Stomach (tissue), 9 donors: ENCODE results near the gene KCNJ4. TPM values are rescaled to one million over a fixed set of nuclear protein-coding genes. Genes with fewer than 3 reads are reported as not detected.

ENCODE experiments used
- DNase-seq, 2 donors: peaks; one replicate each; pipeline versions ENCODE4 v3.0.0 to v3.0.0-alpha.2; 2013 to 2019
- H3K27ac ChIP-seq, 5 donors: fragments of 200-600 bp in 4 of 5; sonication (generic) in 4 of 5; one replicate each; pipeline ENCODE4 v1.5.1; 2013 to 2019; ENCODE audit warnings: mild to moderate bottlenecking in 1 of 5, moderate library complexity in 1 of 5
- H3K27me3 ChIP-seq, 3 donors: fragments of 200-600 bp; sonication (generic); one replicate each; pipeline ENCODE4 v1.5.1; 2017 to 2019; ENCODE audit warnings: mixed run types in 1 of 3
- H3K36me3 ChIP-seq, 4 donors: fragments of 200-600 bp; sonication (generic); 1 replicate in 3 of 4; 2 replicates in 1 of 4; pipeline ENCODE4 v1.5.1; 2016 to 2019
- H3K4me1 ChIP-seq, 4 donors: fragments of 200-600 bp; sonication (generic); one replicate each; pipeline ENCODE4 v1.5.1; 2016 to 2019
- H3K4me3 ChIP-seq, 4 donors: fragments of 200-600 bp; sonication (generic) in 3 of 4; one replicate each; pipeline ENCODE4 v1.5.1; 2016 to 2019; ENCODE audit warnings: mild to moderate bottlenecking in 1 of 4
- H3K9me3 ChIP-seq, 4 donors: fragments of 200-600 bp; sonication (generic); one replicate each; pipeline ENCODE4 v1.5.1; 2016 to 2019
- EP300 ChIP-seq: sonication (generic); formaldehyde crosslinking; IDR thresholded peaks from one replicate; pipeline ENCODE4 v1.6.1; 2017; ENCODE audit warnings: antibody characterized with exemption
- POLR2A ChIP-seq, 4 donors: fragments of 450-650 bp; IDR thresholded peaks; one replicate each; pipeline ENCODE4 v1.6.1; 2016; ENCODE audit warnings: antibody characterized with exemption in 4 of 4, control low read depth in 2 of 4, mild to moderate bottlenecking in 1 of 4, moderate library complexity in 1 of 4
- POLR2AphosphoS5 ChIP-seq, 3 donors: sonication (generic); formaldehyde crosslinking; IDR thresholded peaks; one replicate each; pipeline ENCODE4 v1.6.1; 2016; ENCODE audit warnings: antibody characterized with exemption in 3 of 3
- WGBS, 5 donors: extraction: QIAGEN DNeasy Blood & Tissue Kit in 3 of 5; methylation state at CpG; one replicate each; pipeline versions ENCODE4 v1.1.5 to v1.1.7; 2013 to 2018; 5-methylcytosine and 5-hydroxymethylcytosine counted together
- intact Hi-C: fragments of 100-400 bp; cut with DNase I; formaldehyde crosslinking; loops from one replicate; pipeline ENCODE4 v1.15.1; 2023; ENCODE audit warnings: low total_unique reads
- polyA plus RNA-seq, 3 donors: library from polyadenylated mRNA; stranded (reverse); fragments of 200-250 nt; gene quantifications; one replicate each; pipeline ENCODE4 v1.2.3, GENCODE V29; 2013
- total RNA-seq, 5 donors: library from RNA; depleted of rRNA; stranded (reverse); fragments of >200 nt; gene quantifications; one replicate each; pipeline versions ENCODE4 v1.1.0 to v1.2.3, GENCODE V29; 2014 to 2016
- TF ChIP-seq, protein P1 (sequence below), 7 experiments: fragments of 450-650 bp in 4 of 7; fragments of 200-600 bp in 3 of 7; sonication (generic) in 3 of 7; IDR thresholded peaks; one replicate each; pipeline ENCODE4 v1.5.1; 2016 to 2019; ENCODE audit warnings: antibody characterized with exemption in 7 of 7, control low read depth in 2 of 7, mild to moderate bottlenecking in 1 of 7
- donor health status: healthy with polysubstance abuse.
- donor health status: Bipolar disorder and iron deficiency.
- donor health status: healthy.

Gene KCNJ4
- total and polyA plus RNA-seq, 8 donors: not detected

DNA sequence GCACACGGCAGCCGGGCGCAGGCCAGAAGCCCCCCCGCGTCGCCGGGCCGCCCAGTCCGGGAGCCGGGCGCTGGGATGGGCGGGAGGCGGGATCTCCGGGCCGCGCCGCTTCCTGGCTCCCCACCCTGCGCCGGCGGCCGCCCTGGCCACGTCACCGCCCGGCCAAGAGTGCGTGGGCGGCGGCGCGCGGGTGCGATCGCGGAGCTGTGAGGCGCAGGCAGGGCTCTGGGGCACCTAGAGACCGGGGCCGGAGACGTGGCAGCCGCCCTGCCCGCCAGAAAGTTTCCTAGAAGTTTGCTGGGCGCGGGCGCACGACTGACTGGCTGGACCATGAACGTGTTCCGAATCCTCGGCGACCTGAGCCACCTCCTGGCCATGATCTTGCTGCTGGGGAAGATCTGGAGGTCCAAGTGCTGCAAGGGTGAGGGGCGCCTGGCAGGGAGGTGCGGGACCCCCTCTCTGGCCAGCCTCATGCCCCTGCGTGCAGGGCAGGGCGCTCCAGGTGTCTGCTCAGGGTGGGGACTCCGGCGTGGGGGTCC is 13.0 kb upstream of the KCNJ4 start, which contains the start of gene KDELR3:
Gene KDELR3 (plus strand): TSS at position 193 of the 539 bp plus-strand sequence. CDS start 138 bp downstream, at position 331.
- peak; percentile 72 to 94 for DNase-seq
- peaks cover 13 to 21% (median 19%) of the 10 kb centered on the region in 4 donors for H3K4me1 ChIP-seq
- TF ChIP-seq EP300: no peak
- peak in 2 of 3 donors; percentile 70 to 74 for TF ChIP-seq POLR2AphosphoS5 (IDR thresholded peaks at IDR 0.05)
- no peak for TF ChIP-seq POLR2A (IDR thresholded peaks at IDR 0.05)
- TF ChIP-seq, protein P1, sequence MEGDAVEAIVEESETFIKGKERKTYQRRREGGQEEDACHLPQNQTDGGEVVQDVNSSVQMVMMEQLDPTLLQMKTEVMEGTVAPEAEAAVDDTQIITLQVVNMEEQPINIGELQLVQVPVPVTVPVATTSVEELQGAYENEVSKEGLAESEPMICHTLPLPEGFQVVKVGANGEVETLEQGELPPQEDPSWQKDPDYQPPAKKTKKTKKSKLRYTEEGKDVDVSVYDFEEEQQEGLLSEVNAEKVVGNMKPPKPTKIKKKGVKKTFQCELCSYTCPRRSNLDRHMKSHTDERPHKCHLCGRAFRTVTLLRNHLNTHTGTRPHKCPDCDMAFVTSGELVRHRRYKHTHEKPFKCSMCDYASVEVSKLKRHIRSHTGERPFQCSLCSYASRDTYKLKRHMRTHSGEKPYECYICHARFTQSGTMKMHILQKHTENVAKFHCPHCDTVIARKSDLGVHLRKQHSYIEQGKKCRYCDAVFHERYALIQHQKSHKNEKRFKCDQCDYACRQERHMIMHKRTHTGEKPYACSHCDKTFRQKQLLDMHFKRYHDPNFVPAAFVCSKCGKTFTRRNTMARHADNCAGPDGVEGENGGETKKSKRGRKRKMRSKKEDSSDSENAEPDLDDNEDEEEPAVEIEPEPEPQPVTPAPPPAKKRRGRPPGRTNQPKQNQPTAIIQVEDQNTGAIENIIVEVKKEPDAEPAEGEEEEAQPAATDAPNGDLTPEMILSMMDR (IDR thresholded peaks at IDR 0.05): no peak
- peak within 1 kb of the TSS; percentile 44 to 73 (median 70) for H3K27ac ChIP-seq
- intact Hi-C loops: no loop called here
- 1 to 2% (median 2%) methylated on average over 19 to 53 of the region's 53 CpGs for WGBS, 5 donors
- H3K4me3 ChIP-seq: peak within 1 kb of the TSS; percentile 50 to 66 (median 58)
- no peaks in the 10 kb centered on the region for H3K9me3 ChIP-seq
- H3K36me3 ChIP-seq: no peaks in the 10 kb centered on the region
- peaks cover 0 to 55% (median 5%) of the 10 kb centered on the region in 3 donors for H3K27me3 ChIP-seq

DNA sequence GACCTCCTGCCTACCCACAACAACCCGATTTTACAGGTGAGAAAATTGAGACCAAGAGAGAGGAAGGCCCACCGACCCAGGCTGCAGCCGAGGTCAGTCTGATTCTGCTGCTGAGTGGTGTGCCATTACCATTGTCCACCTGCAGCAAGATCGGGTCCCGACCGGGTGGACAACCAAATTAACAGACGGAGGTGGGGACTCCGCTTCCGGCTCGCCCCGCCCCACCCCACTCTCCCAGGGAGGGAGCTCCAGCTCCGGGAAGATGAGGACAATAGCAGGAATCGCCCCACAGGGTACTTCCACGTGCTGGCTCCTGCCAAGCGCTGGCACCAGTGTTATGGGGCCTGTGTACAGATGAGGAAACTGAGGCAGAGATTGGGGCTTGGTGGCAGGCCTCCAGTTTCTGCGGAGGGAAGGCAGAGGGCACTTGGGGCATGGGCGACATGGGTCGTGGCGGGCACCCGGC is 12.5 kb upstream of the KCNJ4 start:
- TF ChIP-seq POLR2AphosphoS5 (IDR thresholded peaks at IDR 0.05): no peak
- TF ChIP-seq, protein P1 (IDR thresholded peaks at IDR 0.05): no peak
- TF ChIP-seq POLR2A (IDR thresholded peaks at IDR 0.05): no peak
- no peak for TF ChIP-seq EP300
- H3K4me3 ChIP-seq: peak overlapping the region; percentile 50 to 66 (median 58)
- intact Hi-C loops: no loop called here
- H3K27me3 ChIP-seq: peaks cover 0 to 60% (median 5%) of the 10 kb centered on the region in 3 donors
- 11 to 18% (median 13%) methylated on average over 14 to 20 of the region's 20 CpGs for WGBS, 5 donors
- DNase-seq: peak in 1 of 2 donors; percentile 67
- no peaks in the 10 kb centered on the region for H3K9me3 ChIP-seq
- H3K27ac ChIP-seq: peak overlapping the region; percentile 29 to 73 (median 70)
- peaks cover 13 to 21% (median 19%) of the 10 kb centered on the region in 4 donors for H3K4me1 ChIP-seq
- H3K36me3 ChIP-seq: no peaks in the 10 kb centered on the region

DNA sequence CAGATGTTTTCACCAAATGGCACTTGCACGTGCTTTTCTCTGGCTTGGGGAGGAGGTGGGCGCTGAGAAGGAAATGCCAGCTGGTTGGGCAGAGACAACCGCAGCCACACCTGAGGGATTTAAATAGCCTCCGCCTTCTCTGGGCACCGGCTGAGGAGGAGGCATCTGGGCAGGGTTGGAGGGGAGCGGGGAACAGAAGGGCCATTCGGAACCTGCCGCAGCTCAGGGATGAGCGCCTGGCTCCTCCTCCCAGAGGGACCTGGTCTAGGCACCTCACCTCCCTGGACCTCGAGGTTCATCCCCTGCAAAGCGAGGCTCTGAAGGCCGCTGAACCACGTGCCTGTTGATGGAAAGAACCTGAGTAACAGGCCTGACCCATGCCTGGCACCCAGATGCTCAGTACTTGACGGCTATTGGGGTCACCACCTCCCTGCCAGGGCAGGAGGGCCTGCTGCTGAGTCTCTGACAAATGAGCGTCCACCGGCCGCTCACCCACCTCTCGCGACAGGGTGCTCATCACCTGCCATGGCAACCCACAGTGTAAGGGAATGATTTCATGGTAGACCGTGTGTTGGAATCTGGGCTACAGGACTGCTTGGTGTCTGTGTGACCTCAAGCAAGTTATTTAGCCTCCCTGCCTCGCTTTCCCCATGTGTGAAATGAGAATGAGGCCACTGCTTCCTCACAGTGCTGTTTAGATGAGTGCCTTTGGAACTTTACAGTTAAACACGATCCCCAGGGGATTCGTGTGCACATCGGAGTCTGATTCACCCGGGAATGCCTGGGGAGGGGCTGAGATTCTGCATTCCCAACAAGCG is 10.9 kb upstream of the KCNJ4 start:
- no peak overlapping the region for H3K4me3 ChIP-seq
- H3K36me3 ChIP-seq: no peaks in the 10 kb centered on the region
- H3K27me3 ChIP-seq: peaks cover 0 to 76% (median 16%) of the 10 kb centered on the region in 3 donors
- TF ChIP-seq EP300: no peak
- TF ChIP-seq, protein P1 (IDR thresholded peaks at IDR 0.05): no peak
- no peak for TF ChIP-seq POLR2A (IDR thresholded peaks at IDR 0.05)
- TF ChIP-seq POLR2AphosphoS5 (IDR thresholded peaks at IDR 0.05): no peak
- peaks cover 17 to 35% (median 32%) of the 10 kb centered on the region in 4 donors for H3K4me1 ChIP-seq
- no peaks in the 10 kb centered on the region for H3K9me3 ChIP-seq
- no peak for DNase-seq
- H3K27ac ChIP-seq: no peak overlapping the region
- intact Hi-C loops: no loop called here
- 67 to 73% (median 71%) methylated on average over 25 to 26 of the region's 26 CpGs for WGBS, 5 donors

DNA sequence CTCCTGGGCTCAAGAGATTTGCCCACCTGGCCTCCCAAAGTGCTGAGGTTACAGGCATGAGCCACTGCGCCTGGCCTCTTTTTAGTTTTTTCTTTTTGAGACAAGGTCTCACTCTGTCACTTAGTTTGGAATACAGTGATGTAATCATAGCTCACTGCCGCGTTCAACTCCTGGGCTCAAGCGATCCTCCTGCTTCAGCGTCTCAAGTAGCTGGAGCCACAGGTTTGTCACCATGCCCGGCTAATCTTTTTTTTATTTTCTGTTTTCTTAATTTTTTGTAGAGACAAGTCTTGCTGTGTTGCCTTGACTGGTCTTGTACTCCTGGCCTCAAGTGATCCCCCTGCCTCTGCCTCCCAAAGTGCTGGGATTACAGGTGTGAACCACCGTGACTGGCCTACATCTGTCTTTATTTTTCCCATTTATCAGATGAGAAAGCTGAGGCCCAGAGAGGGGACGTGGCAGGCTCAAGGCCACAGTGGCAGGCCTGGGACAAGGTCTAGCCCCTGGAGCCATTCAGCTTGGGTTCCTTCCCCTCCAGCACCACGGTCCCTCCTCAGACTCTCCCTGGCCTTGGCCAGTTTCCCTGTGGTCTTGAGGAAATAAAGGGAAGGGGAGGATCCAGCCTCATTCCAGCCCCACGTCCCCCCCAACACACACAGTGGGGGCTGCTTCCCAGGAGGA is 10.1 kb upstream of the KCNJ4 start:
- DNase-seq: no peak
- Histone ChIP-seq H3K27ac (no peak overlapping the region), H3K9me3 (no peaks in the 10 kb centered on the region), H3K27me3 (peaks cover 0 to 83% (median 23%) of the 10 kb centered on the region in 3 donors), H3K4me1 (peaks cover 17 to 35% (median 32%) of the 10 kb centered on the region in 4 donors), H3K36me3 (no peaks in the 10 kb centered on the region), H3K4me3 (no peak overlapping the region)
- WGBS, 5 donors: 81 to 86% (median 84%) methylated on average over 10 of the region's 10 CpGs
- TF ChIP-seq POLR2AphosphoS5 (IDR thresholded peaks at IDR 0.05) (no peak), POLR2A (IDR thresholded peaks at IDR 0.05) (no peak), EP300 (no peak)
- TF ChIP-seq, protein P1 (IDR thresholded peaks at IDR 0.05): no peak
- intact Hi-C loops: no loop called here
